NCI-H446 (cell line): ENCODE results near the gene TNRC18.
A peak's percentile ranks its signal among the peaks of the same experiment; 100 is the strongest.
"Not testable (repeated sequence)": the region's sequence is repeated elsewhere in the genome, so short reads cannot be mapped to it uniquely, and the experiment has no call there.

Source experiments
- DNase-seq, 2 experiments: peaks; one replicate each; lab custom pipeline; 2025; lab: John Stamatoyannopoulos, UW

Gene TNRC18

DNA sequence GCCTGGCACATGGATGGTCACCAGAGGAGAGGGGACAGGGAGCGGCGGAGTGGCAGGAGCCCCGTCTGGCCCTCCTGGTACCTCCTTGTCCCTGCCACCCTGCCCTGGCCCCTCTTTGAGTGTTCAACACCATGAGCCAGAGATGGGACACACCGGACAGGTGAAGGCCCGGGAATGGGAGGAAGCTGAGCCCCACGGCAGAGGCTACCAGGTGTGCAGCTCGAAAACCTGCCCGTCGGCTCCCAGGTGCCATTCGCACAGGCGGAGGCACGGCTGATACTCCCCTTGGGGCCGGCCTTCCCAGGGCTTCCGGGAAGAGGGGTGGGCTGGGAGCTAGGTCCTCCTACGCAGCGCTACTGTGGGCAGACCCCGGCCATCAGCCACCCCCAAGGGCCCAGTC lies 44.1 kb downstream of the TNRC18 start:
- DNase-seq = no peak

DNA sequence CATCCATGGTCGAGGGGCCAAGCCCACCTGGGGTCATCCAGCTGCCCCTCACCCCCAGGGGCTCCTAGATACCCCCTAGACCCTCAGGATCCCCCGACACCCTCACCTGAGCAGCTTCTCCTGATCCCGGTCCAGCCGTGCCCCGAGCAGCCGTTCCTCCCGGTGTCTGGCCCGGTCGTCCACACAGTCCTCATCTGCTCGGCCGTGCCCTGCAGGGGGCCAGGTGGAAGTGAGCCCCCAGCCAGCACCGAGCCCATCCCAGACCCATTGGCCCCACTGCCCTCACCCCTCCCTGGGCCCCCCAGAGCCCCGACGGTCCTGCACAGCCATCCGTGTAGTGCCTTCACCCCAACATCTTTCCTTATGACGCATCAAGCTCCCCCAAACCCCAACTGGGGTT lies 45.8 kb downstream of the TNRC18 start:
- no peak for DNase-seq

DNA sequence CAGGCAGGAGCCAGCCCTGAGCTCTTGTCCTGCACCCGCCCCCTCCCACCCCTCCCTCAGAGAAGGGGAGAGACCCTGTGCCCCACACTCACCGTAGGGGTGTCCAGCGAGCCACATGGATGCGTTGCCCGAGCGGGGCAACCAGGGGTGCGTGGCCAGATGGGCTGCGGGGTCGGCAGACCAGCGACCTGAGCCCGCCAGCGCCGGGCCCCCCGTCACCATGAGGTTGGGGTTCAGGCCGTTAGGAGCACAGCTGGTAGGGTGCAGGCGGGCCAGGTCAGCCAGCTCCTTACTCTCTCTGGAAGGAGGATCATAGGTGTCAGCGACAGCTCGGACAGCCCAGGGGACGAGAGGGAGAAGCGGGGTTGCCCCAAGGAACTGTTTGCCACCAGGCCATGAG lies 46.4 kb downstream of the TNRC18 start:
- DNase-seq = no peak

DNA sequence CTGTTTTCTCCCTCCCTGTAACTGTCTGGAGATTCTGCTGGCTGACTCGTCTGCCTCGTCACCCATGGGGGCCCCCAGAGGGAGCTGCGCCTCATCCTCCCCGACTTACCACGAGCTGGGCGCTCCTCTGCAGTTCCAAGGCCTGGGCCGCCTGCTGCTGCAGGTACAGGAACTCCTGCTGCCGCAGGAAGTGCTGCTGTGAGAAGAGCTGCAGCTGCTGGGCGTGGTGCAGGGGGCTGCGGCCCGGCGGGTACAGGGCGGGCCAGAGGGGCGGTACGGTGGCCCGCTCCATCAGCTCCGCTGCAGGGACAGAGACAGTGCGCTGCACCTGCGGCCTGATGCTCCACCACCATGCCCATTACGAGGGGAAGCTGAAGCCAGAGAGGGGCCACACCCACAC lies 47.7 kb downstream of the TNRC18 start:
- DNase-seq = no peak

DNA sequence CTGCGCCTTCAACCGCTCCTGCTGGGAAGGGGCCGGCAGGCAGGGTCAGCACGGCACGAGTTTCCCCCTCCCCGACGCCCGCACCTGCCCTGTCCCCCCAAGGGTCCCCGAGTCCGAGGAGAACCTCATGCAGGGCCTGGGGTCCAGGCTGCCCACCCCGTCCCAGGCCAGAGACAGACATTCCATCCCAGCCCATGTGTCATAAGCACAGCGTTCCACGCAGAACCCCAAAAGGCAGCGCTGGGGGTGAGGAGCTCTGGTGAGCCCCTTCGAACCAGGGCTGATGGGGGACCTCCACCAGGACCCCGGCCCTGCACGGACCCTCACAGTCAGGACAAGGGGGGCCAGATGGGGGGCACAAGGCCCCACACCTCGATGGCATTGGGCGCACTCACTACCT lies 49.2 kb downstream of the TNRC18 start:
- DNase-seq = no peak

DNA sequence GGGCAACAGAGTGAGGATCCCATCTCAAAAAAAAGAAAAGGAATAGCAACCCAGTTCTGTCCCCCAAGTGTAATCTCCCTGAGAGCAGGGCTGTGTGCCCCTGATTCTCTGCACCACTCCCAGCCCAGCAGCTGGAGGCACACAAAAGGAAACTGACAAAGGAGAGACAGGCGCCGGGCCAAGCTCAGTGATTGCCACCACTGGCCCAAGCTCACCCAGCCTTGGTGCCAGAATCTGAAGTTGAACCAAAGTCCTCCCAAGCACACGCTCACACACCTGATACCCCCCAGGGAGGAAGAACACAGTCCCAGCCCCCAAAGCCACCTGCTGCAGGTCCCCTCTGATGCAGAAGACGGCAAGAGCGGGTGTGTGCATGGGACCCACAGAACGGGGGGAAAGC lies 50.3 kb downstream of the TNRC18 start:
- DNase-seq = no peak

DNA sequence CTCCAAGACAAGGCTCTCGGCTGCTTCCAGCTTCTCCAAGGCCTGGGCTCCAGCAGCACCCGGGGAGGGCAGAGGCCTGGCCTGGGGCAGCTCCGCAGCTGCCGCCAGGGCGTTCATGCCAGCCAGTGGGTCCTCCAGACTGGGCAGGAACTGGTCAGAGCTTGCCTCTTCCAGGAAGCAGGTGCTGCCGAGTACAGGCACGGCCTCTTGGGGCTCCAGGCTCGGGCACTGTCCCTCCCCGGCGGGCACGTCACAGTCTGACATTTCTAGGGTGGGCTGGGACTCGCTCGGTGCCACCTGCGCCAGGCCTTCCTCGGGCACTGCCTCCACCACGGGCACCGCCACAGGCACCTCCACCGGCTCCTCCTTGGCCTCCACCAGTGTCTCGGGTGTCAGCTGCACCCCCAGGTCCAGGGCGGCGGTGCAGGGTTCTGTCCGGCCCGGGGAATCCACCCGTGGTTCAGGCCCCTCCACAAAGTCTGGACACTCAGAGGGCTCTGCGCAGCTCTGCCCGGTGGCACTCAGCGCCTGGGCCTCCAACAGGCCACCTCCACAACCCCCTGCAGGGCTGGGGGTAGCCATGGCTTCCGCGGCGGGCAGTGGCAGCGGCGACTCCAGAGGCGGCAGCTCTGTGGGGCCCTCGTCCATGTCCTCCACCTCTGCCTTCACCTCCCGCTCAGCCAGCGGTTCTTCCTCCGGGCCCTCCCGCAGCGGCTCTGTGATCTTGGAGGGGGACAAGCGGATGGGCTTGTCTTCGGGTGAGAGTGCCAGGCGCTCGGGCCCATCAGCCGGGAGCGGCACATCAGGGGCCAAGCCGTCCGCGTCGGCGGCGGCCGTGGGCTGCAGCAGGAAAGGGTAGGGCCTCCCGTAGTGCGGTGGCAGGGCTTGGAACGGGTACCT lies 52.9 kb downstream of the TNRC18 start:
- DNase-seq = no peak

DNA sequence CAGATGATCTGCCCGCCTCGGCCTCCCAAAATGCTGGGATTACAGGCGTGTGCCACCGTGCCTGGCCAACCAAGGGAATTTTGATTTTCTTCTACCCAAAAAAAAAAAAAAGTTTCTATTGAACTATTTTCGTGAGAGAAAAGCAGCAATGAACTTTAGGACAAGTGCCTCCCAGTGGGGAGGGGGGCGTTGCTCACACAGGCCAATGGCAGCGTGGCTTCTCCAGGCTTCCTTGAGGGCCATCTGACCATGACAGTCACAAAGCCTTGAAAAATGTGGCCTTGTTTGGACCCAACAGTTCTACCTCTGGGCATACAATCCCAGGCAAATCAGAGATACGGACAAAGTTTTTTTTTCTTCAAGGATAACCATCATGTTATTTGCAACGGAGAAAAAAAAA lies 56.0 kb downstream of the TNRC18 start:
- DNase-seq = no peak

DNA sequence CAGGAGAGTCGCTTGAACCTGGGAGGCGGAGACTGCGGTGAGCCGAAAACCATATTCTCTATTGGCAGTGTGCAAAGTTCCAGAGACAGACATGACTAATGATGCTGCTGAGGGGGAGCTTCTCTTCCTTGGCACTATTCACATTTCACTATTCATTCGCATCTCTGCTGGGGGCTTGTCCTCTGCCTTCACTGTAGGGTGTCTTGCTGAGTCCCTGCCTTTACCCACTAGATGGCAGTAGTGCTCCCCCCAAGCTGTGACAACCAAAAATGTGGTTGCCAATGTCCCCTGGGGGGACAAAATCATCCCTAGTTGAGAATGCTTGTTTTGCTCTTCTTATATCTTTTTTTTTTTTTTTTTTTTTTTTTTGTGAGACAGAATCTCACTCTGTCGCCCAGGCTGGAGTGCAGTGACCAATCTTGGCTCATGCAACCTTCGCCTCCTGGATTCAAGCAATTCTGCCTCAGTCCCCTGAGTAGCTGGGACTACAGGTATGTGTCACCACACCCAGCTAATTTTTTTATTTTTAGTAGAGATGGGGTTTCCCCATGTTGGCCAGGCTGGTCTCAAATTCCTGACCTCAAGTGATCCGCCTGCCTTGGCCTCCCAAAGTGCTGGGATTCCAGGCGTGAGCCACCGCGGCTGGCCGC lies 57.5 kb downstream of the TNRC18 start:
- DNase-seq = peak; percentile 83 to 88

DNA sequence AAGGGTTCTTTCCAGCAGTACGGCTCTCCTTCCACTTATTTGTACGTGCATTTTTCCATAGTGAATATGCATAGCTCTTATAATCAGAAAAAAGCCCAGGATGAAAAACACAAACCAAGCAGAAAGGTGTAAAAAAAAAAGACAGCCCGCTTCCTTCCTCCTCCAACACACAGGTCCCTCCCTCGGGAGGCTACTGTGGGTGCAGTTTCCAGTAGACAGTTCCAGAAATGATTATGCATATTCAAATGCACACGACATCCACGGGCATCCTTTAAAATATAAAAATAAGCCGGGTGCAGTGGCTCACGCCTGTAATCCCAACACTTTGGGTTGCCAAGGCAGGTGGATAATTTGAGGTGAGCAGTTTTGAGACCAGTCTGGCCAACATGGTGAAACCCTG lies 59.9 kb downstream of the TNRC18 start:
- DNase-seq = no peak

DNA sequence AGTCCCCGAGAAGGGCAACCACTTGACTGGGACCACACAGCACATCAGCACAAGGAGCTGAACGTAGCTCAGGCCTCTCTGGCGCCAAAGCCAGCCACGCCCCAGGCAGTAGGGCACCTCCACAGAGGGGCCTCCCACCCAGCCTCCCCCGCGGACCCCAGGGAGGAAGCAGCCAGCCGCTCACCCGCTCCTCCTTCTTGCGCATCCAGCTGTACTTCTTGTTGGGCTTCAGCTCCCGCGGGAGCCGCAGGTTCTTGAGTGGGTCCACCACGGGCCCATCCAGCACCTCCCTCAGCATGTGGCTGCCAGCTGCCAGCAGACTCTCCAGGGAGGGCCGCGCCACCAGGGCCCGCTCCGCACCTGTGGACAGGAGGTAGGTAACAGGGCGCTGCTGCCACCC lies 61.2 kb downstream of the TNRC18 start:
- DNase-seq = no peak

DNA sequence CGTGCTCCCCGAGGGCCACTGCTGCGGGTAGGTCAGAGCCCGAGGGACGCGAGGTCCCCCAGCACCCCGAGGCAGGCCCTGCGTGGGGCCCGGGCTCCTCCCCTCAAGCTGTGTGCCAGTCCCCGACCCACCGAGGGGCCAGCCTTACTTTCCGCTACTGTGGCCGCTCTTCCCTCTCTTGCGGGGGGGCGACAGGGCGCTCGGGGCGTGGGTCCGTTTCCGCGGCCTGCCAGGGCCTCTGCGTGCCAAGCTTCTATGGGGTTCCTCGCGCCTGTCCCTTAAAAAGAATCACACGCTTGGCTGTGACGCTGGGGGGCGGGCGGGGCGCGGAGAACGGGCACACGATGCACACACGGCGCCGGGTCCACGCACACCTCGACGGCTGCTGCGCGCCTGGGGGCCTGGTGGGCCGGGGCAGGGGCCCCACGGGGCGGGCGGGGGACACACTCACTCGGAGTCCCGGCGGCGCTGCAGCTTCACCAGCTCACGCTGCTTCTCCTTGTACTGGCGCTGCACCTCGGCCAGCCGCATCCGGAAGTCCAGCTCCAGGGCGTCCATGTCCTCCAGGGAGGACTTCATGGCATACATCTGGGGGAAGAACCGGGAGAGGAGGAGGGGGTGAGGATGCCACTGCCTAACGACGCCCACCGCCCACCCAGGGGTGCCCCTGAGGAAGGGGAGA lies 62.0 kb downstream of the TNRC18 start:
- DNase-seq = no peak

DNA sequence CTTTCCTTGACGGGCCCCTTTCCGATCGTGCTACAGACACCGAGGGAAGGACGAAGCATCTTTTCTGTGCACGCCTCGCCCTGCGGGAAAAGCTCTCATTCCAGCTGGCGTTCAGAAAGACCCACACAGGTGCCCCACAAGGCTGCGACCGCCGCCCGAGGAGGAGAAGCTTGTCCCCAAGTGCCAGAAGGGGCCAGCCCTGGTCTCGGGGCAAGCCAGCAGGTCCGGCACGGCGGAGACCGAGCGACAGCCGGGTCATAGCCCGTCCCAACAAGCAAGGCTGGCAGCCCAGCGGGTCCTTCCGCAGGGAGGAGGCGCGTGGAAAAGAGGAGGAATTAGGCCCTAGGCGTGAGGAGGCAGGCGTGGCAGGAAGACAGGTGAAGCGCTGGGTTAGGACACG lies 62.7 kb downstream of the TNRC18 start:
- no peak for DNase-seq

DNA sequence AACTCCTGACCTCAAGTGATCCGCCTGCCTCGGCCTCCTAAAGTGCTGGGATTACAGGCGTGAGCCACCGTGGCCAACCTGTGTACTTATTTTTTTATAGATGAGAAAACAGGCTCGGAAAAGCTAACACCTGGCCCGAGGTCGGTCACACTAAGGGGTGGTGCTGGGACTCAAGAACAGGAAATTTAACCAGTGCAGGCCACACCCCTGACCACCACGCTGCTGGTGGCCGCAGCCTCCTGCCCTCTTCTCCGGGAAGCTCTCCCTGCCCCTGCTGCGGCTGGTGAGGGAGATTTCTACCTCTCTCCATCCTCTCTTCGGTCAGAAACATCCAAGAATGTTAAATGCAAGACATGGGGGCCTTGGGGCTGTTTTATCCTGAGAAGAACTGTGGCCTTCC lies 63.2 kb downstream of the TNRC18 start:
- no peak for DNase-seq

DNA sequence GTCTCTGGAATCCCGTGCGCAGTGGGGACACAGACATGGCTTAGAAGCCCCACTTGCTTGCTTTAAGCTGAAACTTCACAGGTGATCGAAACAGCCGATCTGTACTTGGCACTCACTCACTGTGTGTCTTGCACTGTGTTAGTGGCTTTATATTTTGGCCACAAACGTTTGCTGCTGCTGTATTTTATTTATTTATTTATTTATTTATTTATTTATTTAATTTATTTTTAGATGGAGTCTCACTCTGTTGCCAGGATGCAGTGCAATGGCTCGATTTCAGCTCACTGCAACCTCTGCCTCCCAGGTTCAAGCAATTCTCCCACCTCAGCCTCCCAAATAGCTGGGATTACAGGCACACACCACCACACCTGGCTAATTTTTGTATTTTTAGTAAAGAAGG lies 63.6 kb downstream of the TNRC18 start:
- not testable (repeated sequence) for DNase-seq

DNA sequence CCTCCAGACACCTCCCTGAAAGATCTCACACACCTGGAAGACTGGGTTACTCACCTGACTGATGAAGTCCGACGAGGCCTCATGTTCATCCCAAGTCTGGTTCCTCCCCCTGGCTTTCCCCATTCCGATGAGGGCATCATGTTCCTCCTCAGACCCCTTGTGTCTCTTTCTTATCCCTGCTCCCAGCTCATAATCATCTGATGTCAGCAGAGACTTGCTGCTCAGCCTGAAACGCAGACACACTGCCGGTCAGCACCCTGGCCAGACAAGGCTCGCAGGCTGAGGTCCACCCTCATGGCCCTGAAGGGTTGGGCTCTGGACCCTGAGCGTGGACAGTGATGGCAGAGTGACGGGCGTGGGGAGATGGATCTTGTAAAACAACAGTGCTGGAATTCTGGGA lies 64.3 kb downstream of the TNRC18 start:
- no peak for DNase-seq

DNA sequence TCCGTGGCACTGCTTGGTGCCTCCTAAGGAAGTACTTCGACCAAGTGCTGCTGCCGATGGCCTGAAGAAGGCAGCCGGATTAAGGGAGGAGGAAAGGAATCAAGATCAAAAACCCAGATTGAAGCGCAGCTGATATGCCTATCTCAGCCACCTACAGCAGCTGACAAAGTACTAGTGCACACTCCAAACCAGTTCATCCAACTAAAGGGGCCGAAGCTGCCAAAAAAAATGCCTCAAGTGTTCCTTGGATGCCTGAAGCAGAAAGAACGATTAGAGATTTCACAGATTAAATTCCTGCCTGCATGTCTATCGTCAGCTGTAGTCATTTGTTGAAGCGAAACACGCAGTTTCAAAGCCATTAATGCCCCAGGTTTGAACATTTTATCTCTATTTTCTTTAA lies 65.7 kb downstream of the TNRC18 start:
- DNase-seq = no peak

DNA sequence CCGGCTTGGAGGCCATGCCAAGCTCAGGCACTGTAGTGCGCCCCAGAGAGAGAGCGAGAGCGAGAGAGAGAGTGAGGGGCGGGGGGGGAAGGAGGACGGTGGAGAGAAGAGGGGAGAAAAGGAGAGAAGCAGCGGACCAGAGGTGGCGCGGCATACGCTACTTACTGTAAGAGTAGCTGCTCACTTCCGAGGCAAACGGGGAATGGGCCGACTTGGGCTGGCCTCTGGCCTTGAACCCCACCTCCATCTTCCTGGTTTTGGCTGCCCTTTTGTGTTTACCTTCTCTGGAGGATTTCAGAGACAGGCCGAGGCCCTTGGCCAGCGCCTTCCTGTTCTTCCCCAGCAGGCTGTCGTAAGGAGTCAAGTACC lies 66.9 kb downstream of the TNRC18 start:
- DNase-seq = no peak

DNA sequence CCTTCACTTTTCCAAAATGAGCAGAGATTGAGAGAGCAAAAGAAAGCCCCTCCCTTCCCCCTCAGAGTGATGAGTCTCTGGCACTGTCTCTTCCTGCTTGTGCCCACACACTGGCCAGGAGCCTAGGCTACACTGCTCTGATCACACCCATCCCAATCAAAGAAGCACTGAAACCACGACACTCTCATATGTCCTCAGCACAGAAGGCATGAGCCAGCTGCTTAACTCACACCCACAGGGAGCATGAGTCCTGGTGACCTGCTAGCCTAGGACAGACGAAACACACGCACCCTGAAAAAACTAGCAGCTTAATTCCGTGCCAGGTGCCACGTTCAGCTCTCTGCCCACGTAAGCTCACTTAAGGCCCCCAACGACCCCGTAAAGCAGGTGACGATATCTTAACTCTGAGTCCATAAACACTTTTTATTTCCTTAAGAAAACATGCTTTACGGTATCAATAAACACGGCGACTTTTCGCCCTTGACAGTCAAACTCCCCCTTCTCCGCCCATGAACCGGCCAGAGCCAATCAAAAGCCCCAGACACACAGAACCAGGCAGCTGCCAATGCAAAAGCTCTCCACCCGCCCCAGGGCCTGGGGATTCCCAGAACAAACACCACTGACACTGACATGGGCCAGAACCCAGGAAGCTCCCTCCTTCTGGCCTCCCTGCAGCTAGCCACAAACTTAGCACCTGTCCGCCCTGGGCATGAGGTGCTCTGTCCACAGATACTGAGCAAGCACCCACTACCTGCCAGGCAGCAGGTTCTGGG lies 69.0 kb downstream of the TNRC18 start:
- no peak for DNase-seq

DNA sequence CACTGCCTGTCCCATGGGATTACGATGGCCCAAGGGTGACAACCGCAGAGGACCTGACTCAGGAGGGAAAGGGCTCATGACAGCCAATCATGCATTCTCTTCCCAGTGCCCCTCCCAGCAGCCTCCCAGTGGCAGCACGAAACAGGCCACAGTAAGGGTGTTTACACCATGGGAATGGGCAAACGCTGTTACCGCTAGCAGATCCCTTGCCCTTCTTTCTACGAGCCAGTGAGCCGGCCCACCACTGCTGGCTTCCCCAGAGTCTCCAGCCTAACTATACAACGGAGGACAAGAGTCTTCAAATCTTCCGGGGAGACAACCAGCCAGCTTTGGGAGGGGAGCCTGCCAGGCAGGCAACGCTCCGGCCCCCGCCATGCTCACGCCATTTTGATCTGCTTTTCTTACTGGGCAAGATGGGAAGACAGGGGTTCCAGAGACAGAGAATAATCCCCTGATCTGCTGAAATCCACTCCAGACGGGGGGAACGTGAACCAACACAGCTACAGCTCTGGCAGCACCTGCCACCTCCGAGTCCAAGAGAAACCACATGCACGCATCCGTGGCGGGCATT lies 71.1 kb downstream of the TNRC18 start:
- no peak for DNase-seq

DNA sequence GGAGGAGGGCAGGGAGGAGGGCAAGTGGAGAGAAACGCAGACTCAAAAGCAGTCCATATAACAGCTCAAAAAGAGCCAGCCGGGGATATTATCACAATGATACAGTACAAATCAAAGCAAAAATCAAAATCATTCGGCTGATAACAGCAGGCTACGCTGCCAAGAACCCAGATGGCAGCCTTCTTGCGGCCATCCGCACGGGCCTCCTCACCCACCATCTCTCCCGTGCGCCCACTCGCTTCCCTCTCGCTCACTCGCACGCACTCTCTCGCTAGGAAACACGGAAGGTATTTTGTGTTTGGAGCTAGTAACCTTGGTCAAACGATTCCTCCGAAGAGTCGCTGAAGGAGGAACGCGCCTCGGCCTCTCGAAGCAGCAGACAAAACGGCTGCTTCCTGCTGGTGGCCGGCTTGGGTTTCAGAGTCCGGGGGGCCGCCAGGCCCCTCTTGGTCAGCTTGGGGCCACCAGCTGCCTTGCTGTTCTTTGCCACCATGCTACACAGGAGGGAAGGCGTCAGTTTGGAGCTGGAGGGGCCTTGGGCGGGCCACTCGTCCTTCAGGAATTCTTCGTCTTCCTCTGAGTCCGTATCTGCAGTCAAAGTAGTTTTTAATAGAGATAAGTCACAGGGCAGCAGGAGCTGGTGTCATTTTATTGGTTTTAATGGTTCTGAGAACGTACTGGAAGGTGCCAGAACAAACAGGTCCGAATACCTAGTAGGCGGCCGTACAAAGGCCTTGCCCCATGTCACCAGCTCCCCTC lies 71.9 kb downstream of the TNRC18 start:
- DNase-seq = no peak
